GM23338 (cell line): Measurements from ENCODE around the gene CFTR. TPM values are rescaled to one million over a fixed set of nuclear protein-coding genes. Genes with fewer than 3 reads are reported as not detected.

Experiments used
- ATAC-seq: fragments of 200-7000 bp; cut with Tn5 transposase; 3 replicates; pipeline ENCODE4 v1.9.1; 2020
- DNase-seq: peaks from one replicate; pipeline ENCODE4 v3.0.0-alpha.2; 2015; ENCODE audit warnings: low spot score
- H2AFZ ChIP-seq: fragments of 200-600 bp; sonication (generic); 2 replicates; pipeline ENCODE4 v1.8.0; 2016; ENCODE audit warnings: antibody characterized with exemption, mild to moderate bottlenecking, moderate library complexity
- H3F3A ChIP-seq: fragments of 200-600 bp; sonication (generic); replicated peaks from 2 replicates; pipeline ENCODE4 v1.8.0; 2017; ENCODE audit warnings: antibody characterized with exemption, mixed run types, low read depth
- H3K27ac ChIP-seq: fragments of 200-600 bp; sonication (generic); 2 replicates; pipeline ENCODE4 v1.6.1; 2016; ENCODE audit warnings: low read depth
- H3K27me3 ChIP-seq: fragments of 200-600 bp; sonication (generic); 2 replicates; pipeline ENCODE4 v1.8.0; 2016; ENCODE audit warnings: mild to moderate bottlenecking, mixed run types, moderate library complexity; ENCODE audit not compliant: insufficient read depth
- H3K36me3 ChIP-seq: fragments of 200-600 bp; sonication (generic); 2 replicates; pipeline ENCODE4 v1.8.0; 2016; ENCODE audit warnings: mild to moderate bottlenecking; ENCODE audit not compliant: insufficient read depth
- H3K4me1 ChIP-seq: fragments of 200-600 bp; sonication (generic); 2 replicates; pipeline ENCODE4 v1.8.0; 2016; ENCODE audit warnings: mild to moderate bottlenecking, moderate library complexity; ENCODE audit not compliant: insufficient read depth
- H3K4me2 ChIP-seq: fragments of 200-600 bp; sonication (generic); 2 replicates; pipeline ENCODE4 v1.7.1; 2017; ENCODE audit warnings: mixed run types
- H3K4me3 ChIP-seq: fragments of 200-600 bp; sonication (generic); 2 replicates; pipeline ENCODE4 v1.6.1; 2016; ENCODE audit warnings: mixed run types
- H3K79me2 ChIP-seq: fragments of 200-600 bp; sonication (generic); replicated peaks from 2 replicates; pipeline ENCODE4 v1.8.0; 2017; ENCODE audit warnings: mild to moderate bottlenecking; ENCODE audit not compliant: insufficient read depth
- H3K9me2 ChIP-seq: fragments of 200-600 bp; sonication (generic); 2 replicates; pipeline ENCODE4 v1.8.0; 2017; ENCODE audit not compliant: insufficient read depth
- H4K20me1 ChIP-seq: fragments of 200-600 bp; sonication (generic); replicated peaks from 2 replicates; pipeline ENCODE4 v1.8.0; 2017; ENCODE audit warnings: mild to moderate bottlenecking; ENCODE audit not compliant: insufficient read depth
- H3K27ac Mint-ChIP-seq: 2 replicates; pipeline ENCODE4 v1.8.0; 2020; ENCODE audit warnings: inconsistent platforms, mild to moderate bottlenecking, moderate library complexity, mixed read lengths
- H3K27me3 Mint-ChIP-seq: 3 replicates; pipeline ENCODE4 v1.8.0; 2022; ENCODE audit warnings: low read depth, mild to moderate bottlenecking, moderate library complexity, mixed read lengths, inconsistent platforms; ENCODE audit not compliant: insufficient read depth, poor library complexity
- H3K36me3 Mint-ChIP-seq: 3 replicates; pipeline ENCODE4 v1.8.0; 2021; ENCODE audit warnings: low read depth, mild to moderate bottlenecking, inconsistent platforms, moderate library complexity, mixed read lengths
- H3K4me1 Mint-ChIP-seq: 3 replicates; pipeline ENCODE4 v1.8.0; 2020; ENCODE audit warnings: mild to moderate bottlenecking, inconsistent platforms, mixed read lengths
- H3K4me3 Mint-ChIP-seq: 3 replicates; pipeline ENCODE4 v1.8.0; 2021; ENCODE audit warnings: moderate library complexity, mild to moderate bottlenecking, inconsistent platforms, mixed read lengths
- H3K9me3 Mint-ChIP-seq: 3 replicates; pipeline ENCODE4 v1.8.0; 2020; ENCODE audit warnings: moderate library complexity, mild to moderate bottlenecking, inconsistent platforms, mixed read lengths
- CREB1 ChIP-seq: fragments of 250-450 bp; sonication (Bioruptor Pico); IDR thresholded peaks from 2 replicates; pipeline ENCODE4 v1.5.0; 2020; ENCODE audit warnings: low read depth, mild to moderate bottlenecking, moderate library complexity
- CTCF ChIP-seq, 2 experiments: fragments of 200-600 bp in 1 of 2; sonication (generic) in 1 of 2; conservative IDR thresholded peaks; 2 replicates each; pipeline versions ENCODE4 v1.5.1 to v1.6.1; 2016 to 2017; ENCODE audit warnings: antibody characterized with exemption in 2 of 2, low read depth in 2 of 2, mild to moderate bottlenecking in 2 of 2, moderate library complexity in 1 of 2
- ETS1 ChIP-seq: IDR thresholded peaks from 2 replicates; pipeline ENCODE4 v1.6.1; 2016; ENCODE audit warnings: antibody characterized with exemption
- EZH2 ChIP-seq: fragments of 200-600 bp; sonication (generic); IDR thresholded peaks from one replicate; pipeline ENCODE4 v1.8.0; 2017; ENCODE audit warnings: antibody characterized with exemption, mild to moderate bottlenecking, low read depth; ENCODE audit not compliant: unreplicated experiment
- EZH2phosphoT487 ChIP-seq: fragments of 200-600 bp; sonication (generic); IDR thresholded peaks from one replicate; pipeline ENCODE4 v1.8.1; 2018; ENCODE audit warnings: antibody characterized with exemption; ENCODE audit not compliant: unreplicated experiment
- JUNB ChIP-seq: IDR thresholded peaks from one replicate; pipeline ENCODE4 v1.6.1; 2016; ENCODE audit warnings: antibody characterized with exemption; ENCODE audit not compliant: unreplicated experiment
- NANOG ChIP-seq: IDR thresholded peaks from 2 replicates; pipeline ENCODE4 v1.6.1; 2016; ENCODE audit warnings: antibody characterized with exemption, borderline replicate concordance
- POLR2AphosphoS5 ChIP-seq: IDR thresholded peaks from 2 replicates; pipeline ENCODE4 v1.6.1; 2016; ENCODE audit warnings: antibody characterized with exemption, low read depth
- REST ChIP-seq: IDR thresholded peaks from one replicate; pipeline ENCODE4 v1.6.1; 2018; ENCODE audit warnings: antibody characterized with exemption; ENCODE audit not compliant: unreplicated experiment
- STAT1 ChIP-seq: IDR thresholded peaks from one replicate; pipeline ENCODE4 v1.6.1; 2016; ENCODE audit warnings: antibody characterized with exemption; ENCODE audit not compliant: unreplicated experiment
- ZNF114 ChIP-seq: fragments of 250-450 bp; sonication (Bioruptor Pico); IDR thresholded peaks from 2 replicates; pipeline ENCODE4 v1.5.0; 2020; ENCODE audit warnings: mild to moderate bottlenecking, moderate library complexity
- ZNF331 ChIP-seq: fragments of 250-450 bp; sonication (Bioruptor Pico); IDR thresholded peaks from 2 replicates; pipeline ENCODE4 v1.5.0; 2020; ENCODE audit warnings: low read depth, mild to moderate bottlenecking, moderate library complexity
- ZNF462 ChIP-seq: fragments of 250-450 bp; sonication (Bioruptor Pico); IDR thresholded peaks from 2 replicates; pipeline ENCODE4 v1.5.0; 2020; ENCODE audit warnings: mild to moderate bottlenecking, moderate library complexity
- polyA plus RNA-seq: library from polyadenylated mRNA; unstranded; fragments of >200 nt; fragmentation: Nextera tagmentation; extraction: Ambion mirVana; gene quantifications from 2 replicates; pipeline ENCODE4 v1.2.1, GENCODE V29; 2016
- total RNA-seq: library from RNA; depleted of rRNA; stranded (reverse); fragments of >200 nt; shearing (Covaris generic); gene quantifications from 2 replicates; pipeline ENCODE4 v1.2.3, GENCODE V29; 2014

CFTR gene
- total and polyA plus RNA-seq, 2 experiments from 2014 or later, result 0.45 to 1.2 TPM

GRCh38 chr7:117682681-117683385, 203.0 kb downstream of the CFTR start:
- Mint-ChIP-seq H3K4me1 (peaks cover 12% of the 10 kb centered on the region), H3K36me3 (no peaks in the 10 kb centered on the region), H3K9me3 (no peaks in the 10 kb centered on the region), H3K27ac (no peak overlapping the region), H3K4me3 (no peak overlapping the region), H3K27me3 (no peaks in the 10 kb centered on the region)
- Histone ChIP-seq H3K36me3 (no peaks in the 10 kb centered on the region), H3K4me1 (peaks cover 9% of the 10 kb centered on the region; the same call in 1 of the 2 replicates), H3K4me2 (peak overlapping the region; percentile 54; the same call in 1 of the 2 replicates), H3F3A (no peaks in the 10 kb centered on the region), H3K9me2 (peaks cover 5% of the 10 kb centered on the region; the same call in 1 of the 2 replicates), H3K79me2 (no peaks in the 10 kb centered on the region), H4K20me1 (no peaks in the 10 kb centered on the region), H3K27ac (no peak overlapping the region), H3K27me3 (no peaks in the 10 kb centered on the region), H2AFZ (peak overlapping the region; percentile 72; the same call in 1 of the 2 replicates), H3K4me3 (no peak overlapping the region)
- TF ChIP-seq ZNF114 (CRISPR knock-in tag) (no peak), ETS1 (no peak), POLR2AphosphoS5 (no peak), EZH2phosphoT487 (no peak), NANOG (no peak), STAT1 (no peak), ZNF331 (CRISPR knock-in tag) (no peak), CTCF (conservative IDR thresholded peaks at IDR 0.05; ENCODE audit: low read depth in 2 of 2) (no peak), ZNF462 (CRISPR knock-in tag) (no peak), REST (no peak), JUNB (no peak), CREB1 (CRISPR knock-in tag) (no peak), EZH2 (no peak)
- ATAC-seq (peak; percentile 59), DNase-seq (peak; percentile 28)
